Measurements from ENCODE around the gene NBEA.

Gene NBEA

GRCh38 chr13:35593651-35594050 is 651.6 kb downstream of the NBEA start:
- TF ChIP-seq CTCF (IDR thresholded peaks at IDR 0.05; ENCODE audit: insufficient read depth, low read depth, low read length, missing control alignments), result no peak
- no peak overlapping the region for H3K4me3 ChIP-seq (ENCODE audit: low read length)
- no peak for DNase-seq (ENCODE audit: low read depth)

GRCh38 chr13:35594096-35594495 is 652.0 kb downstream of the NBEA start:
- no peak overlapping the region for H3K4me3 ChIP-seq (ENCODE audit: low read length)
- no peak for DNase-seq (ENCODE audit: low read depth)
- TF ChIP-seq CTCF (IDR thresholded peaks at IDR 0.05; ENCODE audit: insufficient read depth, low read depth, low read length, missing control alignments), result no peak

GRCh38 chr13:35595181-35595580 is 653.1 kb downstream of the NBEA start:
- no peak for DNase-seq (ENCODE audit: low read depth)
- TF ChIP-seq CTCF (IDR thresholded peaks at IDR 0.05; ENCODE audit: insufficient read depth, low read depth, low read length, missing control alignments), result no peak
- H3K4me3 ChIP-seq (ENCODE audit: low read length), result no peak overlapping the region

GRCh38 chr13:35596321-35597030 is 654.4 kb downstream of the NBEA start:
- DNase-seq (ENCODE audit: low read depth), result no peak
- TF ChIP-seq CTCF (IDR thresholded peaks at IDR 0.05; ENCODE audit: insufficient read depth, low read depth, low read length, missing control alignments), result no peak
- H3K4me3 ChIP-seq (ENCODE audit: low read length), result no peak overlapping the region

GRCh38 chr13:35597451-35597850 is 655.4 kb downstream of the NBEA start:
- peak; percentile 59 for DNase-seq (ENCODE audit: low read depth)
- no peak for TF ChIP-seq CTCF (IDR thresholded peaks at IDR 0.05; ENCODE audit: insufficient read depth, low read depth, low read length, missing control alignments)

GRCh38 chr13:35598233-35598632 is 656.2 kb downstream of the NBEA start:
- no peak for DNase-seq (ENCODE audit: low read depth)
- no peak overlapping the region for H3K4me3 ChIP-seq (ENCODE audit: low read length)
- no peak for TF ChIP-seq CTCF (IDR thresholded peaks at IDR 0.05; ENCODE audit: insufficient read depth, low read depth, low read length, missing control alignments)

More at GRCh38 chr13:35597451-35597850, 655.4 kb downstream of the NBEA start:
- H3K4me3 ChIP-seq (ENCODE audit: low read length), result no peak overlapping the region

- DNase-seq (ENCODE audit: low read depth), result no peak
- no peak overlapping the region for H3K4me3 ChIP-seq (ENCODE audit: low read length)
- no peak for TF ChIP-seq CTCF (IDR thresholded peaks at IDR 0.05; ENCODE audit: insufficient read depth, low read depth, low read length, missing control alignments)
Measured at GRCh38 chr13:35598790-35599369, 656.8 kb downstream of the NBEA start.

Data from epithelial cell of esophagus (primary cell).